Measurements from ENCODE around the gene CFAP119.
"Not testable (repeated sequence)": the region's sequence is repeated elsewhere in the genome, so short reads cannot be mapped to it uniquely, and the experiment has no call there.

Gene CFAP119

DNA sequence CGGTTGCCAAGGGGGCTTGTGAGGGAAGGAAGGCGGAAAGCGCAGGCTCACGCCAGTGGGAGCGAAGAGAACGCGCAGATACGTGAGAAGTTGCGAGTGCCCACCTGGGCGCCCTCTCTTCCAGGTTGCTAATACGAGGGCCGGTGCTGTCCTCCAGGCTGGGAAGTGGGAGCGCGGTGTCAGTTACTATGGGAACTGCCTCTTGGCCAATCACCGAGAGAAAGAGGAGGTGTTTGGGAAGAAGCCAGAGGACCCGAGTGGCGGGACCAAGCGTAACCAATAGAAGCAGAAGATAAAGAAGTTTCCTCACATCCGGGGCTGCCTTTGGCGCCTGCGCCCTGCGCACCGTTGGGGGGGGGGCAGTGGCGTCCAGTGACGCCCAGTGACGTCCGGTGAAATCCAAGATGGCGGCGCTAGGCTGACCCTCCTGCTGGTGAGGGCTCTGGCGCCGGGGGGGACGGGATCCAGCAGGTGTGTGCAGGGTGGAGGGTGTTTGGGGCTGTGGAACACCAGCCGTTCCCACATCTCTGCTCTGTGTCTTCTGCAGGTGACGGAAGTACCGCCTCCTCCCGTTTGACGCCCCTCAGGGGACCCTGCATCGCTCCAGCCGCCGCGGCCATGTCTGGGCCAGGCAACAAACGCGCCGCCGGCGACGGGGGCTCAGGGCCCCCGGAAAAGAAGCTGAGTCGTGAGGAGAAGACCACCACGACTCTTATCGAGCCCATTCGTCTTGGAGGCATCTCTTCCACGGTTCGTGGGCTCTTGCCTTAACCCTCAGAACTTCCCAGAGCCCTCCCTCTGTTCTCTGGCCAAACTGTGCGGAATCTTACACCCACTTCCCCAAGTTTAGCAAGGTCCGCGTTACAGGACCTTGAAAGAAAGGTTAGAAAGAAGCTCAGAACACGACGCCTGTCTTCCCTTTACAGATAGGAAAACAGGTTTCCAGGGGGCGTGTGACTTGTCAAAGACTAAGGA lies at the start of gene CFAP119, which contains the start of gene RNF40:
CFAP119 (minus strand) TSS at position 135 of the 975 bp plus-strand sequence. CDS start 314 bp downstream, outside the sequence.
RNF40 (plus strand) TSS at position 395 of the 975 bp plus-strand sequence; CDS start at position 619, 224 bp downstream.
- DNase-seq: peak; percentile 82 to 98 (median 95)

DNA sequence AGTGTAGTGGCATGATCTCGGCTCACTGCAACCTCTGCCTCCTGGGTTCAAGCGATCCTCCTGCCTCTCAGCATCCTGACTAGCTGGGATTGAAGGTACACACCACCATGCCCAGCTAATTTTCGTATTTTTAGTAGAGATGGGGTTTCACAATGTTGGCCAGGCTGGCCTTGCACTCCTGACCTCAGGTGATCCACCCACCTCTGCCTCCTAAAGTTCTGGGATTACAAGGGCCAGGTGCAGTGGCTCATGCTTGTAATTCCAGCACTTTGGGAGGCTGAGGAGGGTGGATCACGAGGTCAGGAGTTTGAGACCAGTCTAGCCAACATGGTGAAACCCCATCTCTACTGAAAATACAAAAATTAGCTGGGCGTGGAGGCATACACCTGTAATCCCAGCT lies 47.8 kb upstream of the CFAP119 start:
- not testable (repeated sequence) for DNase-seq

DNA sequence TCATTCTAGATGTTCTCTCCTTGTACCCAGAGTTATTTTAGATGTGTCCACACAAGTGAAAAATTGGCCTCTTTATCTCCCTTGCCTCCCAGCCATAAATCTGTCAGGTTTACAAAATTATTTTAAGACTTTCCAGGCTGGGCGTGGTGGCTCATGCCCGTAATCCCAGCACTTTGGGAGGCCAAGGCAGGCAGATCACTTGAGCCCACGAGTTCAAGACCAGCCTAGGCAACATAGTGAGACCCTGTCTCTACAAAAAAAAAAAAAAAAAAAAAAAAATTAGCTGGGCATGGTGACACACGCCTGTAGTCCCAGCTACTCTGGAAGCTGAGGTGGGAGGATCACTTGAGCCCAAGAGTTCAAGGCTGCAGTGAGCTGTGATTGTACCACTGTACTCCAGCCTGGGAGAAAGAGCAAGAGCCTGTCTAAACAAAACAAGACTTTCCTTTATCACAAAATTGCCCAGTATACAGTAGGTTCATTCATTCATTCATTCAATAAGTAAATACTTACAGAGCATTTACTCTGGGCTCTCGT lies 47.1 kb upstream of the CFAP119 start:
- DNase-seq: not testable (repeated sequence)

DNA sequence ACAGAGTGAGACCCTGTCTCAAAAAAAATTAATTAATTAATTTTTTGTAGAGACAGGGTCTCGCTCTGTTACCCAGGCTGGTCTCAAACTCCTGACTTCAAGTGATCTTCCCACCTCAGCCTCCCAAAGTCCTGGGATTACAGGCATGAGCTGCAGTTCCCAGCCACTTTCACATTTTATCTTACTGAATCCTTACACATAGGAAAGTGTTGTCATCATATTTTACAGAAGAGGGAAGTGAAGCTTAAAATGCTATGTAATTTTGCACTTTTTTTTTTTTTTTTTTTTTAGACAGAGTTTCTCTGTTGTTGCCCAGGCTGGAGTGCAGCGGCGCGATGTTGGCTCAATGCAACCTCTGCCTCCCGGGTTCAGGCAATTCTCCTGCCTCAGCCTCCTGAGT lies 46.3 kb upstream of the CFAP119 start:
- DNase-seq: no peak

DNA sequence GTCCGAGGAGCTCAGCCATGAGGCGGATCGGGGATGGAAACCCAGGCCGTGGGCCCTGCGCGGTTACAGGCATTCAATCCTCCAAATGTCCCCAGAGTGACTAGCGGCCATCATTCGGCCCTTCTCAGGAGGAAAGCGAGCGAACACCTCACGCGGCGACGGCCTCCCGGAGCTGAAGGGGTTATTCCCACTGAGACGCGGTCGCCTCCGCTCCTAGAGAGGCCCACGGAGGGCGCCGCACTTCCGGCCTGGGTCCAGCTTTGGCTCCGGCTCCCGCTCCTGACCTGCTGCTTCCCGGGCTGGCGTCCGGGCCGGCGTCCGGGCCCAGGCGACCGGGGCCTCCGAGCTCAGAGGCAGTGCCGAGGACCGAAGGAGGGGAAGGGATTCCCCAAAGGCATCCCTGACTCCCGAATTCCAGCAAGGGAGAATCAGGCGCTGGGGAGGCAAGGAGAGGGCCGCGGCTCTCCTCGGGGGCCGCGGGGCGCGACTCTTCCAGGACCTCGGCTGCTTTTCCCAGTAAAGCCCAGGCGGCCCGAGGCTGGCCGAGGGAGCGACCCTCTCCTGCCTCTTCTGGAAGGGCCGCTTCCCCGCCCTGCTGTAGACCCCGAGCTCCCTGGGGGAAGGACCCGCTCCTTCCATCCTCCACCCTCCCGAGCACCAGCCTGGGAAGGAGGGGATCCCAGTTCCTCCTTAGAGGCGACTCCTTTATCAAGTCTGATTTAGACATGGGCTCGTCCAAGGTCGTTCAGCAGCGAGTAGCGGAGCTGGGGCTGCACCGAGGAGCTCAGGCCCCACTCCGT lies 43.7 kb upstream of the CFAP119 start:
- DNase-seq: peak; percentile 36 to 90 (median 80)

DNA sequence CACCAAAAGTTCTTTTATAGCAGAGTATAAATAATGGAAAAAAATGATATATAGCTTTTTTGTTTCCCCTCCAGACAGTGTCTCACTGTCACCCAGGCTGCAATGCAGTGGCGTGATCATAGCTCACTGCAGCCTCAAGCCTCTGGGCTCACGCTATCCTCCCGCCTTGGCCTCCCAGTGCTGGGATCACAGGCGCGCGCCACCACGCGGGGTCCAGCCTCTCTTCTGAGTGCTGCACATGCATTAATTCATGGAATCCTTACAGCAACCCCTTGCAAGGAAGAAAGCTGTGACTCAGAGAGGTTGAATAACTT lies 43.2 kb upstream of the CFAP119 start:
- no peak for DNase-seq

DNA sequence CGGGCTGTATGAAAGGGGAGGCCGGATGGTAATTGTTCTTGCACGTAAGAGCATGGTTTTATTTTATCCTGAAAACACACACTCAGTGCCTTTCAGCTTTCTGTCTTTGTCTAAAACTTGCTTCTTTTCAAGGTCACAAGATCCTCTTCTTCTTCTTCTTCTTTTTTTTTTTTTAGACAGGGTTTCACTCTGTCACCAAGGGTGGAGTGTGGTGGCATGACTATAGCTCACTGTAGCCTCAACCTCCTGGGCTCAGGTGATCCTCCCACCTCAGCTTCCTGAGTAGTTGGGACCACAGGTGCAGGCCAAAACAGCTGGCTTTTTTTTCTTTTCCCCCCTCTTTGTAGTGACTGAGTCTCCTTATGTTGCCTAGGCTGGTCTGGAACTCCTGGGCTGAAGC lies 41.1 kb upstream of the CFAP119 start:
- DNase-seq: no peak

DNA sequence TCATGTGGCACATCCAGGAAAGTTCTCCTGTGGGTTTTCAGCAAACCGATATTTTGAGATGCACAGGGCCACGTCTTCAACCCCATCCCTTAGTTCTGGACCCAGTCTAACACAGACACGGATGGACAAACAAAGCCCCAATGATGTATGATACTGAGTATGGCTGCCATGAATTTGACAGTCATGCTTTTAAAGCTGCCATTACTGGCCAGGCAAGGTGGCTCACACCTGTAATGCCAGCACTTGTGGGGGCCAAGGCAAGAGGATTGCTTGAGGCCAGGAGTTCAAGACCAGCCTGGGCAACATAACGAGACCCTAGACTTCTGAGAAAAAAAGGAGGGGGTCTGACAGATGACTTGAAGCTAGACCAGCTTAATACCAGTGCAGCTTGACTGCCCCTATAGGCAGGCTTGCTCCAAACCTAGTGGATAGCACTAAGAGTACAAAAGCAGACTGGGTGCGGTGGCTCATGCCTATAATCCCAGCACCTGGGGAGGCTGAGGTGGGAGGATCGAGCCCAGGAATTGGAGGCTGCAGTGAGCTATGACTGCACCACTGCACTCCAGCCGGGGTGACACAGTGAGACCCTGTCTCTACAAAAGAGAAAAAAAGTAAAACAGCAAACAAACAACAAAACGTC lies 35.9 kb upstream of the CFAP119 start:
- no peak for DNase-seq

DNA sequence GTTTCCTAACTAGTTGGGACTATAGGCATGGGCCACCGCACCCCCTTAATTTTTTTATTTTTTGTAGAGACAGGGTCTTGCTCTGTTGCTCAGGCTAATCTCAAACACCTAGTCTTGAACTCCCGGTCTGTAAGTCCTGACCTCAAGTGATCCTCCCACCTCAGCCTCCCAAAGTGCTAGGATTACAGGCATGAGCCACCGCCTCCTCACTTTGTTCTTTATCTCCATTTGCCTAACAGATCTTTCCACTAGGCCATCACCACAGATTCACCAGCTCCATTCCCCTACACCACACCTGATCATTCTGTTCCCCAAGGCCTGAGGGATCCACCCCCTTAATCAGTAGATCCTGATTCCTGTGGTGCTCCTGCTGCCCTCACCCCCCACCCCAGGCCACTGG lies 32.8 kb upstream of the CFAP119 start:
- DNase-seq: no peak

DNA sequence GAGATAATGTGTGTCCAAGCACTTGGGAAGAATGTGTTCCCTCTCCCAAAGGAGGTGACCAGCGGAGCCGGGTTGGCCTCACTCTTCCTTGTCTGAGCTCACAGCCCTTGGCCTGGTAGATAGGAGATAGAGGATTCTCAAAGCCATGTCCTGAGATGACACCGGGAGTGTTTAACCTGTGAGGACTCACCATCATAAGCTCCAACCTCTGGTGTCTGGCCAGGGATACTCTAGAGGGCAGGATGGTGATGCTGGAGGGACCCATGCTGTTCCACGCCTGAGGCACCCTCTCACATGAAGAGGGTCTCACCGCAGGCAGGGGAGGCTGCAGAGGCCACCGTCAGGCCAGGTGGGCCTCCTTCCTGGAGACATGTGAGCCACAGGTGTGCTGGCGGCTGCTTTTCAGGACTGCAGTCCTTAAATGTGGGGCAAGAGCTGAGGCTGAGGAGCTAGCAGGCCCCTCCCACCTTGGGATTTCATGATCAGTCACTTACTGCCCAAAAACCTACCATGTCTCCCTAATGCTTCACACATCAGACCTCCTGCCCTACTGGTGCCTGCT lies 31.7 kb upstream of the CFAP119 start:
- no peak for DNase-seq

DNA sequence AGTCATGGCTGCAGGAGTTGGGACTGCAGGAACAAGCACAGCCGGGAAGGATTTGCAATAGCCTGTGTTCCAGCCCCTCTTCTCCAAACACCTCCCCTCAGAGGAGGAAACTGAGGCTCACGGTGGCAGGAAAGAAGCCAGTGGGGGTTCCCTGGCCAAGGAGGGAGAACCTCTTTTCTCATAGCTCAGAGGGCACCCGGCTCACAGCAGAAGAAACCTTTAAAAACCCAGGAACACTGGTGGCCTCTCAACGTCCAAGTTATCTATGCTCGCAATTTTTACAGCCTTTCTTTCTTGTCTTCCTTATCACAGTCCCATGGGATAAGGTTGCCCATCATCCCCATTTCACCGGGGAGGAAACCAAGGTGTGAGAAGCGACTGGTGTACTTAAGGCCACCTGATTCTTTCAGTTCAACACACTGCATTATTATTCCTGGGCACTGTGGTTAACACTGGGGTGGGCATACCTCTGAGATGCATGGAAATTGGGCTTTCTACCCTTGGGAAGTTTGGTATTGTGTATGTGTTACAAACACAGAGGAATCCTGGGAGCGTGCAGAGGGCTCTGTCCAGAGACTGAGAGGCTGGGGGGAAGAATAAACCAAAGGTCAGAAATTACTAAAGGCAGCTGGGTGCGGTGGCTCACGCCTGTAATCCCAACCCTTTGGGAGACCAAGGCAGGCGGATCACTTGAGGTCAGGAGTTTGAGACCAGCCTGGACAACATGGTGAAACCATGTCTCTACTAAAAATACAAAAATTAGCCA lies 25.9 kb upstream of the CFAP119 start:
- DNase-seq: peak in 1 of 51 donors; percentile 41

DNA sequence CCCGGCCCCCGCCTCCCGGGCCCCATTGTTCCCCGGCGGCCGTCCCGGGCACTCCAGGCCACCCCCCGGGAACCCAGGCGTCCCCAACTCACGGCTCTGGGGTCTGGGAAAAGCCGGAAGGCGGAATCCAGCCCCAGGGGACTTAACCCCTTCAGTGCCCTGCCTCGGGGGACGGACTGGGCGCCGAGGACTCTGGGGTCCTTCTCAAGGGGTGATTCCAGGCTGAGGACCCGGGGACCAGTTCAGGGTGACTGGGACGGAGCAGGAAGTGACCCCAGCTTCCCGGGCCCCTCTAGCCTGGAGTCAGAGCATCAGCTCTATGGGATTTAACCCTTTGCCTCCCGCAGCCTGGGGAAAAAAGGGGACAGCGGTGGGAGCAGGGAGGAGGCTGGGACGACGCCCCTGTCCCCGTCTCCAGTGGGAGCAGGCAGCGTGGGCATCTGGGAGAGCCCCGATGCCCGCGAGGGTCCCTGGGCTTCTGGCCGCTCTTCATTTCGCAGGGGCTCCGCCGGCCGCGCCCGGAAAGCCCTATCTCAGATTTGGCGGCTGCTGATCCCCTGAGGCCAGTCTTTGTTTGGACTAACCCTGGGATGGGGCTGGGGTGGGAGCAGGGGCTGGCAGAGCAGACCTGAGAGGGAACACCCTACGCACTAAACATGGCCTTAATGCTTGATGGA lies 25.2 kb upstream of the CFAP119 start, which contains the start of gene ZNF629:
ZNF629 (minus strand) TSS at position 270 of the 677 bp plus-strand sequence. CDS start 2,723 bp downstream, outside the sequence.
- peak in 49 of 51 donors; percentile 13 to 85 (median 67) for DNase-seq

DNA sequence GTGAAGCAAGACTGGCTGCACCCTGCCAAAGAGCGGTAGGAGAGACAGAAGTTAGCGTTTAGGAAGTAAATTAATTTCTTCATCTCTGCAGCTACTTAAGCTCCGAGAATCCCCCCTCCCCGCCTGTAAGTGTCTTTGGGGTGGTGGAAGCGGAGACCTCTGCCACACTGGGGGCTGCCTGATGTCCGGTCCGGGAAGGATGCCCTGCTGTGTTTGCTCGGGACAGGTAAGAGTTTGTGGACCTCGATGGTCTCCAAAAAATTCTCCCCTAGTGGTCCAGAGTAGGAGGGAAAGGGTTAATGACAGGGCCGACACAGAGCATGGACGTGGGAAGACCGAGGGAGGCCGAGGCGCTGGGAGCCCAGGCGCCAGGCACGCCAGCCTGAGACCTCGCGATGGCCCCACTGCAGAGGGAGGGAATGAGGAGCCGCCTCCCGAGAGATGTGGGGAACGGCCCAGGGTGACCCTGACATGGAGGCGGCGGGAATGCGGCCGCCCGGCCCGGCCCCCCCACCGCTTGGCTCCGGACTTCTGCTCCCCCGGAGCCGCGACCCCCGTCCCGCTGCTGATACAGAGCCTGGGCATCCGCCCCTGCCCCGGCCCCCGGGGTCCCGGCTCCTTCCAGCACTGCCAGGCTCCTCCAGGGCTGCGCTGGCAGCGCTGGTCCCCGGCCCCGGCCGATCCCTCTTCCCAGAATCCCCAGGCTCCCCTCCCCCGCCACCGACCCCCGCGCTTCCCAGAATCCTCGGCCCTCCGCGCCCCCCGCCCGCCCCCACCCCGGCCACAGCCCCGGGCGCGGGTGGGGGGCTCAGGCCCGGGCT lies 24.5 kb upstream of the CFAP119 start:
- DNase-seq: peak in 15 of 51 donors; percentile 7 to 53 (median 34)

DNA sequence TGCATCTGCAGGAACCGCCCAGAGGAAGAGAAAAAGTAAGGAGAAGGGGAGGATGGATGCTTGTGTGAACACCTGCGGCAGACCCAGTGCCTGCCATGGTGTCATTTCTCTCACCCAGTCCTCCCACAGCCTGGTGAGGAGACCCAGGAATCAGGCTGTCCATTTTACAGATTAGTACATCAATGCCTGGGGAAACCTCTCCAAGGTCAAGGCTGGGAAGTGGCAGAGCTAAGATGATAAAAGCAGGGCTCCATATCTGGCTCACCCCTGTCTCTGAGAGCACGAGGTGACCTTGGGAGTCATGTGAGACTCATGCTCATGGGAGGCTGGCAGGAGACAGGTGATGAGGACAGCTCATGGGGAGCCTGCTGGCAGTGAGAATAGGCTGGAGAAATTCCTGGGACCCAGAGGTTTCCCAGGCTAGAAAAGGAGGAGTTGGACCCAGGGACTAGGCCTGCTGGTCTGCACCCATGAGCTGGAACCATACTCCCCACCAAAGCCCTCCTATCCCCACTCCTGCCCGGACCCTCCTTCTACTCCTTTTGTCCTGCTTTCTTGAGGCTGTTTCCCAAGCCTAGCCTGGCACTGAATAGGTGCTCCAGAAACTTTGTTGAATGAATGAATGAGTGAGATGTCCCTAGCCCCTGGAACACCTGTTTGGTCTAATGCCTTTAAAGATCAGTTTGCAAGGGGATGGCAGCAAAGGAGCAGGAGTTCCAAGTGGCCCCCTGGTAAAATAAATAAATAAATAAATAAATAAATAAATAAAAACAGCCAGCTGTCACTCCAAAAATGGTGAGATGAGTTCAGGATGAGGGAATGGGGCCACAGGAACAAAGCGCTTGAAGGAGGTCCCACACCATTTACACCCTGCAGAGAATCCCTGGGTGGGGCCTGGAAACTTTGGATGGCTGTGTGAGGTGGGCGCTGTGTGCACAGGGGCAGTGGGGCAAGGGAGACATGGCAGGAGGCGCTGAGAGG lies 23.6 kb upstream of the CFAP119 start:
- no peak for DNase-seq

DNA sequence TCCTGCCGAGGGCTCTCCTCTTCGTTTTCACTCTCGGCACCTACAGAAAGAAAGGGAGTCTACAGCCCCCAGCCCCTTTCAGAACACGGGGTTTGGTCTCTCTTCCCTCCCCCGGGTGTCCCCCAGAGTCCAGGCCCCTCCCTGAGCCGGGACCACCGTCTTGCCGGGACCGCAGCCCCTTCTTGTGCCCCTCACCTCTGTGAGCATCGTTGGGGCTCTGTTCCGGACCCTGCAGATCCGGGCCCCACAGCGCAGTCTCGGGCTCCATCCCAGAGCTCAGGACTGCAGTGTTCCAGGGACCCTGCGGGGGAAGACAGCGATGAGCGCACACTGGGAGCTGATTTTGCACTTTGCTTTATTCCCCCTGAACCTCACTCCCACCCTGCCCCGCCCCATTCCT lies 22.4 kb upstream of the CFAP119 start:
- DNase-seq: no peak

DNA sequence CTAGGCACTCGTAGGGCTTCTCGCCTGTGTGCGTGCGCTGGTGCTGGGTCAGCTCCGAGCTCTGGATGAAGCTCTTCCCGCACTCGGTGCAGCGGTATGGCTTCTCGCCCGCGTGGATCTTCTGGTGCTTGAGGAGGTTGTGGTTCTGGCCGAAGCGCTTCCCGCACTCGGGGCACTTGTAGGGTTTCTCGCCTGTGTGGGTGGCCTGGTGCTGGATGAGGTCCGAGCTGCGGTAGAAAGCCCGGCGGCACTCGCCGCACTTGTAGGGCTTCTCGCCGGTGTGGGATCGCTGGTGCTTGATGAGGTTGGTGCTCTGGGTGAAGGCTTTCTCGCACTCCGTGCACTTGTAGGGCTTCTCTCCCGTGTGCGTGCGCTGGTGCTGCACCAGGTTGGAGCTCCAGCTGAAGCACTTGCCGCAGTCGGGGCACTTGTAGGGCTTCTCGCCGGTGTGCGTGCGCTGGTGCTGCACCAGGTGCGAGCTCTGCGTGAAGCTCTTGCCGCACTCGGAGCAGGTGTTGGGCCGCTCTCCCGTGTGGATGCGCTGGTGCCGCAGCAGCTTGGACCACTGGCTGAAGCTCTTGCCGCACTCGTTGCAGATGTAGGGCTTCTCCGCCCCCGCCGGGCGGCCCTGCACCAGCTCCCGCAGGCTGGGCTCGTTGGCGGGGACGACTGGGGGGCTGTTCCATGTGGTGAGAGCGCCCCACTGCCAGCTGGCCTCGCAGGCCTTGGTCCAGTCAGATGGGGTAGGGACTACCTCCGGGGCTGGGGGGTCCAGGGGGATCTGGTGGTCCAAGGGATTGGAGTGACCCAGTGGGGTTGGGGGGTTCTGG lies 21.6 kb upstream of the CFAP119 start:
- no peak for DNase-seq
